Thoracic aorta (tissue), 2 donors: ENCODE results near the gene DISC1. TPM values are rescaled to one million over a fixed set of nuclear protein-coding genes. Genes with fewer than 3 reads are reported as not detected.

Experiments
- ATAC-seq: fragments of 150-250 bp; one replicate; pipeline ENCODE4 v1.8.0; 2017; ENCODE audit warnings: low read depth; ENCODE audit not compliant: insufficient number of reproducible peaks, low FRiP score
- DNase-seq: peaks from one replicate; pipeline ENCODE4 v3.0.0-alpha.2; 2020; ENCODE audit warnings: low spot score
- H3K27ac ChIP-seq, 2 donors: fragments of 200-600 bp; sonication (generic); 1 replicate in 1 of 2; 2 replicates in 1 of 2; pipeline ENCODE4 v1.5.1; 2016; ENCODE audit warnings: mild to moderate bottlenecking in 2 of 2, moderate library complexity in 2 of 2
- H3K27me3 ChIP-seq: fragments of 200-600 bp; sonication (generic); replicated peaks from 2 replicates; pipeline ENCODE4 v1.6.0; 2016; ENCODE audit warnings: mild to moderate bottlenecking; ENCODE audit not compliant: insufficient read depth
- H3K36me3 ChIP-seq: fragments of 200-600 bp; sonication (generic); one replicate; pipeline ENCODE4 v1.5.1; 2016
- H3K4me1 ChIP-seq, 2 donors: fragments of 200-600 bp; sonication (generic); 1 replicate in 1 of 2; 2 replicates in 1 of 2; pipeline versions ENCODE4 v1.5.1 to v1.6.0; 2016; ENCODE audit warnings: low read depth in 2 of 2, mild to moderate bottlenecking in 1 of 2; ENCODE audit not compliant: control insufficient read depth in 1 of 2
- H3K4me3 ChIP-seq: fragments of 200-600 bp; sonication (generic); 2 replicates; pipeline ENCODE4 v1.5.1; 2016; ENCODE audit warnings: mild to moderate bottlenecking
- H3K9me3 ChIP-seq: fragments of 200-600 bp; sonication (generic); 2 replicates; pipeline ENCODE4 v1.5.1; 2016
- total RNA-seq, 2 donors: library from RNA; depleted of rRNA; stranded (reverse); fragments of >200 nt; gene quantifications; one replicate each; pipeline versions ENCODE4 v1.1.0 to v1.2.3, GENCODE V29; 2016
- TF ChIP-seq, protein P1 (sequence below): fragments of 200-600 bp; sonication (generic); IDR thresholded peaks from one replicate; pipeline ENCODE4 v1.5.1; 2019; ENCODE audit warnings: antibody characterized with exemption

Gene DISC1
- total RNA-seq, 2 donors from 2014 or later = 13.1 to 26.9 TPM

DNA sequence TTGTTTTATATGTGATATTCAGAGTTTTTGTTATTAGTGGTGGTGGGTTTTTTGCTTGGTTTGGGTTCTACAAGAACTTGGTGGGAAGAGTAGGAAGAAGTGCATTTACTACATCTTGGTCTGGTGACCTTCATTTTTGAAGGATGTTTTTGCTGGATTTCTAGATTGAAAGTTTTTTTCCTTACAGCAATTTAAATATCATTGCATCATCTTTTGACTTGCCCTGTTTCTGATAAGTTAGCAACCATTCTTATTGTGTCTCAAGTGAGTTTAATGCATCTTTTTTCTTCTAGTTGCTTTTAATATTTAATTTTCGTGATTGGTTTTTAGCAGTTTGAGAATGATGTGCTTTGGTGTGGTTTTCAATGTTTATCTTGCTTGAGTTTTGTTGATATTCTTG, 447.7 kb downstream of the DISC1 start:
- TF ChIP-seq, protein P1, sequence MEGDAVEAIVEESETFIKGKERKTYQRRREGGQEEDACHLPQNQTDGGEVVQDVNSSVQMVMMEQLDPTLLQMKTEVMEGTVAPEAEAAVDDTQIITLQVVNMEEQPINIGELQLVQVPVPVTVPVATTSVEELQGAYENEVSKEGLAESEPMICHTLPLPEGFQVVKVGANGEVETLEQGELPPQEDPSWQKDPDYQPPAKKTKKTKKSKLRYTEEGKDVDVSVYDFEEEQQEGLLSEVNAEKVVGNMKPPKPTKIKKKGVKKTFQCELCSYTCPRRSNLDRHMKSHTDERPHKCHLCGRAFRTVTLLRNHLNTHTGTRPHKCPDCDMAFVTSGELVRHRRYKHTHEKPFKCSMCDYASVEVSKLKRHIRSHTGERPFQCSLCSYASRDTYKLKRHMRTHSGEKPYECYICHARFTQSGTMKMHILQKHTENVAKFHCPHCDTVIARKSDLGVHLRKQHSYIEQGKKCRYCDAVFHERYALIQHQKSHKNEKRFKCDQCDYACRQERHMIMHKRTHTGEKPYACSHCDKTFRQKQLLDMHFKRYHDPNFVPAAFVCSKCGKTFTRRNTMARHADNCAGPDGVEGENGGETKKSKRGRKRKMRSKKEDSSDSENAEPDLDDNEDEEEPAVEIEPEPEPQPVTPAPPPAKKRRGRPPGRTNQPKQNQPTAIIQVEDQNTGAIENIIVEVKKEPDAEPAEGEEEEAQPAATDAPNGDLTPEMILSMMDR = no peak
- H3K9me3 ChIP-seq = no peaks in the 10 kb centered on the region
- no peaks in the 10 kb centered on the region for H3K36me3 ChIP-seq
- H3K27me3 ChIP-seq = no peaks in the 10 kb centered on the region
- no peak overlapping the region for H3K27ac ChIP-seq
- ATAC-seq = no peak
- no peak overlapping the region for H3K4me3 ChIP-seq
- no peak for DNase-seq
- no peaks in the 10 kb centered on the region for H3K4me1 ChIP-seq

DNA sequence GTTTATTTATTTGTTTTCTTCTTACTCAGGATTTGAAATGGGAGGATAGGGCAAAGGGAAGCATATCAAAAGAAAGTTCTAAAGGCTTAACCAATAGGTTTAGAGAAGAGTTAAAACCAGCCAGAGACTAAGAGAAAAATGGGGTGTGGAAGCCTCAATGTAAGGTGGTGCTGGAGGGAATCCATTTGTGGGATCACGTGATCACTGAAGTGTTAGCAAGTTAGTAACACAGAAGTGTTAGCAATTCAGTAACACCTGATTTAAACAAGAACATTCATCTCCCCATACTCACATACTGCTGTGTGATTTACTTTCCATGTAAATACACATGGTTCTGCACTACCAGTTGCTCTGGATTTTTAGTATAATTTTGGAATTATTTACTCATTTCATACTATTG, 451.2 kb downstream of the DISC1 start:
- Histone ChIP-seq H3K4me3 (no peak overlapping the region), H3K27me3 (no peaks in the 10 kb centered on the region), H3K9me3 (no peaks in the 10 kb centered on the region), H3K27ac (no peak overlapping the region), H3K4me1 (no peaks in the 10 kb centered on the region), H3K36me3 (no peaks in the 10 kb centered on the region)
- TF ChIP-seq, protein P1 = no peak
- DNase-seq (no peak), ATAC-seq (no peak)

DNA sequence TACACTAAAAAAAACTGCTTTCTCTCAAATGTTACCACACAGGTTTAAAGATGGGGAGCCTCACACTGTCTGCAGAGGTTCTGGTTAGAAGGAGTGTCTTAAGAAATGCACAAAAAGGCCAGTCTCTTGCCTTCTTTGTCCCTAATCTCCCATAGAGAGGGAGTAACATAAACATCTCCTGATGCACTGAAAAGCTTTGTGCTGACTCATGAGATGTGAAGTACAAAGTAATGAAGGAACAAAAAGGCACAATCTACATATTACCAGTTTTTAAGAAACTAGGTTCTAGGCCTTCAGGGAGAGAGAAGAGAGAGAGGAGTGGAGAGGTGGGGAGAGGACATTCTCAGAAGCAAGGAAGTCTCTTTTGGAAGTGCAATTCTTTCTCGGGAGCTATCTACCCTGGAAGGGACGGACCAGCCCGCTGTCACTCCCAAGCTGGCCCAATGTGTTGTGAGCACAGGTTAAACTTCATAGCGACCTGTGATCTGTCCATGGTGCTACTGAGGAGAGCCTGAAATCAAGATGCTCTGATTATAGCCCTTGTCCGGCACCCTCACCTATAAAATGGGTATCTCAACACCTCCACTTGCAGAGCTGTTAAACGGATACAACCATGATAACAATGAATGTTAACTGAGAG, 458.1 kb downstream of the DISC1 start:
- no peak overlapping the region for H3K4me3 ChIP-seq
- no peaks in the 10 kb centered on the region for H3K36me3 ChIP-seq
- H3K9me3 ChIP-seq = no peaks in the 10 kb centered on the region
- ATAC-seq (no peak), DNase-seq (no peak)
- H3K27me3 ChIP-seq = no peaks in the 10 kb centered on the region
- H3K27ac ChIP-seq = no peak overlapping the region
- no peaks in the 10 kb centered on the region for H3K4me1 ChIP-seq
- TF ChIP-seq, protein P1 = no peak

DNA sequence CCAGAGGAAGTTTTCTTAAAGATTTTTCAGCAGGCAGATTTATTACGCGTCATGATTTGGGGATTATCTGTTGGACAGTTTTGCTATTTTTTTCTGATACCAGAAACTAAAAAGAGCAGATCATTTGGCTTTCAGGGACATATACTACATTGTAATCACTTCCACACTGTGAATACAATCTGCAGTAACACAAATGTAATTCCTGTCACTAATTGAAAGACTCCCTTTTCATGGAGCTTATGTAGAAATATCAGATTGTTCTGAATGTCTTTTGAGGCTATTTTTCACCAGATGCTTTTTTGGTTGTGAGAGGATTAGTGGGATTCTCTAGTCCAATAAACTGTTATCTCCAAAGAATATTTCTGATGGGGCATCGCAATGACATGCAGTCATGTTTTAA, 464.2 kb downstream of the DISC1 start:
- TF ChIP-seq, protein P1 = no peak
- Histone ChIP-seq H3K9me3 (no peaks in the 10 kb centered on the region), H3K4me3 (no peak overlapping the region), H3K4me1 (no peaks in the 10 kb centered on the region), H3K27me3 (no peaks in the 10 kb centered on the region), H3K36me3 (no peaks in the 10 kb centered on the region), H3K27ac (no peak overlapping the region)
- DNase-seq = no peak
- no peak for ATAC-seq

Other genes with a start within 250 kb of the DISC1 start
- gene EGLN1, start 204.5 kb upstream of the DISC1 start, total RNA-seq = 10 to 100 TPM; 40.6 to 42.7 TPM
- 10 to 100 TPM; 14.9 to 42.0 TPM for gene TSNAX, start 98.1 kb upstream of the DISC1 start, total RNA-seq